ENCODE results near the gene SH2B3.

Gene SH2B3

GRCh38 chr12:111407377-111408115, 1.8 kb downstream of the SH2B3 start:
- no peak for DNase-seq (ENCODE audit: low spot score)
- TF ChIP-seq, protein P1, sequence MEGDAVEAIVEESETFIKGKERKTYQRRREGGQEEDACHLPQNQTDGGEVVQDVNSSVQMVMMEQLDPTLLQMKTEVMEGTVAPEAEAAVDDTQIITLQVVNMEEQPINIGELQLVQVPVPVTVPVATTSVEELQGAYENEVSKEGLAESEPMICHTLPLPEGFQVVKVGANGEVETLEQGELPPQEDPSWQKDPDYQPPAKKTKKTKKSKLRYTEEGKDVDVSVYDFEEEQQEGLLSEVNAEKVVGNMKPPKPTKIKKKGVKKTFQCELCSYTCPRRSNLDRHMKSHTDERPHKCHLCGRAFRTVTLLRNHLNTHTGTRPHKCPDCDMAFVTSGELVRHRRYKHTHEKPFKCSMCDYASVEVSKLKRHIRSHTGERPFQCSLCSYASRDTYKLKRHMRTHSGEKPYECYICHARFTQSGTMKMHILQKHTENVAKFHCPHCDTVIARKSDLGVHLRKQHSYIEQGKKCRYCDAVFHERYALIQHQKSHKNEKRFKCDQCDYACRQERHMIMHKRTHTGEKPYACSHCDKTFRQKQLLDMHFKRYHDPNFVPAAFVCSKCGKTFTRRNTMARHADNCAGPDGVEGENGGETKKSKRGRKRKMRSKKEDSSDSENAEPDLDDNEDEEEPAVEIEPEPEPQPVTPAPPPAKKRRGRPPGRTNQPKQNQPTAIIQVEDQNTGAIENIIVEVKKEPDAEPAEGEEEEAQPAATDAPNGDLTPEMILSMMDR (IDR thresholded peaks at IDR 0.05; ENCODE audit: extremely low read depth, missing control alignments): no peak

DNA sequence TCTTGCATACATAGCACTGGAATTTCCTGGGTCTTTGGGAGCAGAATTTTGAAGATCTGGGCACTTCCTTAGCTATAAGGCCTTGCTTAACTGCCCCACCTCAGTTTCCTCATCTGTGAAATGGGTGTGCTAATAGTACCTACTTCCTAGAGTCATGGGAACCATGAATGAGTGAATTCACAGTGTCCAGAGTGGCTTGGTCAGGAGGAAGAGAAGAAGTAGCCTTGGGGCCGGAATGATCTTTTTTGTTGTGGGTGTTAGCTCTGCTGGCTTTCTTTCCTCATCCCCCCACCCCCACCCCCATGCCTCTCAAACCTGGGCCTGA, 2.4 kb downstream of the SH2B3 start:
- TF ChIP-seq, protein P1 (IDR thresholded peaks at IDR 0.05; ENCODE audit: extremely low read depth, missing control alignments): no peak
- no peak for DNase-seq (ENCODE audit: low spot score)

GRCh38 chr12:111408686-111409402, 3.1 kb downstream of the SH2B3 start:
- no peak for DNase-seq (ENCODE audit: low spot score)
- TF ChIP-seq, protein P1 (IDR thresholded peaks at IDR 0.05; ENCODE audit: extremely low read depth, missing control alignments): no peak

GRCh38 chr12:111409403-111409779, 3.7 kb downstream of the SH2B3 start:
- DNase-seq (ENCODE audit: low spot score): no peak
- TF ChIP-seq, protein P1 (IDR thresholded peaks at IDR 0.05; ENCODE audit: extremely low read depth, missing control alignments): no peak

GRCh38 chr12:111409780-111410430, 4.2 kb downstream of the SH2B3 start:
- TF ChIP-seq, protein P1 (IDR thresholded peaks at IDR 0.05; ENCODE audit: extremely low read depth, missing control alignments): no peak
- no peak for DNase-seq (ENCODE audit: low spot score)

GRCh38 chr12:111410431-111411184, 4.9 kb downstream of the SH2B3 start:
- DNase-seq (ENCODE audit: low spot score): no peak
- TF ChIP-seq, protein P1 (IDR thresholded peaks at IDR 0.05; ENCODE audit: extremely low read depth, missing control alignments): no peak
